ENCODE measurements around the gene CDK18. TPM values are rescaled to one million over a fixed set of nuclear protein-coding genes. Genes with fewer than 3 reads are reported as not detected.

CDK18 gene
- total and polyA plus RNA-seq, 2 of the 8 experiments (the other 6 are each of a cell fraction or from before 2014, with no cell fraction given) = 31.2 to 44.0 TPM

DNA sequence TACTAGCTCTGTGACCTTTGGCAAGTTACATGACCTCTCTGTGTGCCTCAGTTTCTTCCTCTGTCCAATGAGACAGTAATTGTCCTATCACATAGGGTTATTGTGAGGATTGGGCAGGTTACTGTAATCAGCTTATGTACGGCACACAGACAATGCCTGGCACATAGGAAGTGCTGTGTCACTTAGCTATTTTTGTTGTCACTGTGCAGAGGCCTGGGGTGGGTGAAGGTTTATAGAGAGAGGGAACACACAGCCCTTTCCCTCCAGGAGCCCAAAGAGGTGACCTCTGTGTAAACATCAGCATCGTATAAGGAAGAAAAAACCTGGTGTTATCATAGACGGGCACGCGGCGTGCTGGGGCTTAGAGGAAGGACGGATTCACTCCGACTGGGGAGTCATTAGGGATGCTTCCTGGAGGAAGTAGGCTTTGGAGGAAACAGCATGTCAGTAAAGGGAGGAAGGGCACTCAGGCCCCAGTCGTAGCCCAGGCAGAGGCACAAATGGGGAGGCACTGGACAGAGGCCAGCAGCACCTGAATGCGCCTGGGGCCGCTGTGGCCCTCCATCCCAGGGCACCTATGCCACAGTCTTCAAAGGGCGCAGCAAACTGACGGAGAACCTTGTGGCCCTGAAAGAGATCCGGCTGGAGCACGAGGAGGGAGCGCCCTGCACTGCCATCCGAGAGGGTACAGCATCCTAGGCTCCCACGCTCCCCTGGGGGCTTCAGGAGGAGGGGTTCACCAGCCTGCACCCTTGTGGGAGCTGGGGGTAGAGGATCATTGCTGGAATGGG, 21.2 kb downstream of the CDK18 start:
- no peak overlapping the region for H3K4me3 ChIP-seq (ENCODE audit: extremely low read depth in 1 of 4, insufficient read depth in 2 of 4, low read depth in 3 of 4, low read length in 4 of 4)
- no peaks in the 10 kb centered on the region for H3K27me3 ChIP-seq (replicated peaks in 1 of 4; ENCODE audit: control insufficient read depth in 3 of 4, extremely low read depth in 1 of 4, insufficient read depth in 3 of 4, low read length in 3 of 4)
- H2AFZ ChIP-seq (ENCODE audit: low read length) = no peak overlapping the region
- peaks cover 0 to 21% (median 6%) of the 10 kb centered on the region in 4 experiments; a peak in 5 of 7 replicates for H3K4me1 ChIP-seq (replicated peaks in 1 of 4; ENCODE audit: control insufficient read depth in 3 of 4, insufficient read depth in 4 of 4, low read length in 3 of 4)
- peaks cover 2 to 10% of the 10 kb centered on the region in 2 experiments for H4K20me1 ChIP-seq (replicated peaks in 1 of 2; ENCODE audit: control insufficient read depth in 1 of 2, insufficient read depth in 2 of 2, low read length in 2 of 2)
- no peaks in the 10 kb centered on the region for H3K9me3 ChIP-seq (ENCODE audit: insufficient read depth in 2 of 2, low read depth in 1 of 2, low read length in 1 of 2)
- no peak overlapping the region for H4K5ac ChIP-seq (ENCODE audit: insufficient read length, low read depth, low read length)
- no peak overlapping the region for H3K14ac ChIP-seq (ENCODE audit: insufficient read length)
- H2BK120ac ChIP-seq (replicated peaks; ENCODE audit: low read depth, low read length) = no peak overlapping the region
- H2BK15ac ChIP-seq (ENCODE audit: low read length) = no peak overlapping the region
- CTCF ChIA-PET (ENCODE audit: partially characterized antibody) = interaction anchor here (0.7 to 47.3 kb wide), 36 partner anchors 9 to 256 kb away, joined by 3 to 1626 read pairs (median 12); partner anchors contain the start of genes BLACAT1, CDK18 and KLHDC8A
- POLR2A ChIA-PET (ENCODE audit: partially characterized antibody) = interaction anchor here (0.6 to 2.9 kb wide), 4 partner anchors 13 to 209 kb away, joined by 3 to 14 read pairs (median 3); no protein-coding TSS in a partner anchor
- H3K79me2 ChIP-seq (ENCODE audit: control insufficient read depth in 1 of 2, insufficient read depth in 2 of 2, low read length in 2 of 2) = no peaks in the 10 kb centered on the region
- no peak overlapping the region for H2AK5ac ChIP-seq (ENCODE audit: low read depth, low read length)
- H2BK5ac ChIP-seq (ENCODE audit: low read depth, low read length) = no peak overlapping the region
- peaks cover 0 to 14% (median 12%) of the 10 kb centered on the region in 4 experiments; a peak in 3 of 8 replicates for H3K36me3 ChIP-seq (ENCODE audit: control insufficient read depth in 2 of 4, insufficient read depth in 4 of 4, low read length in 3 of 4)
- no peak overlapping the region for H3K23ac ChIP-seq (ENCODE audit: insufficient read length)
- no peak overlapping the region for H3K56ac ChIP-seq (replicated peaks; ENCODE audit: insufficient read length, low read depth, low read length)
- H3K9ac ChIP-seq (replicated peaks in 1 of 4; ENCODE audit: extremely low read depth in 1 of 4, low read depth in 3 of 4, low read length in 3 of 4) = no peak overlapping the region
- H3K79me1 ChIP-seq (ENCODE audit: low read depth, low read length) = no peaks in the 10 kb centered on the region
- H3K18ac ChIP-seq (ENCODE audit: extremely low read depth, low read length) = no peak overlapping the region
- no peak overlapping the region for H2BK20ac ChIP-seq (ENCODE audit: low read length)
- no peak overlapping the region for H2BK12ac ChIP-seq (ENCODE audit: low read depth, low read length)
- H3K23me2 ChIP-seq (ENCODE audit: low read depth, low read length) = no peaks in the 10 kb centered on the region; the same call in 1 of the 2 replicates
- TF ChIP-seq POLR2A (IDR thresholded peaks at IDR 0.05; ENCODE audit: control extremely low read depth in 1 of 2, low read depth in 2 of 2, low read length in 2 of 2) (no peak), RNF2 (IDR thresholded peaks at IDR 0.05; ENCODE audit: borderline replicate concordance, low read depth, low read length, missing control alignments, poor library complexity, severe bottlenecking) (no peak), GTF2F1 (IDR thresholded peaks at IDR 0.05; ENCODE audit: borderline replicate concordance, low read depth, low read length) (no peak), EGR1 (IDR thresholded peaks at IDR 0.05; ENCODE audit: borderline replicate concordance, low read depth, low read length) (no peak), ZNF274 (IDR thresholded peaks at IDR 0.05; ENCODE audit: borderline replicate concordance, extremely low read depth, low read length) (no peak), RXRA (IDR thresholded peaks at IDR 0.05; ENCODE audit: insufficient read depth, low read depth, low read length) (no peak), CREB1 (IDR thresholded peaks at IDR 0.05) (no peak), SAP30 (IDR thresholded peaks at IDR 0.05; ENCODE audit: insufficient read depth, insufficient replicate concordance, low read length) (no peak), PHF8 (conservative IDR thresholded peaks at IDR 0.05; ENCODE audit: low read depth, low read length) (no peak)
- no peak for FAIRE-seq
- H3K4ac ChIP-seq (replicated peaks; ENCODE audit: insufficient read length, low read depth, low read length) = no peak overlapping the region
- no peak for DNase-seq (ENCODE audit: low read depth in 1 of 2, low spot score in 2 of 2)
- WGBS, 2 experiments (ENCODE audit: extremely low coverage in 1 of 2, insufficient coverage in 1 of 2, insufficient read length in 1 of 2, insufficient replicate concordance in 2 of 2, low coverage in 1 of 2, low lambda C conversion rate in 2 of 2, missing lambda C conversion rate in 1 of 2) = 93% methylated on average over 16 of the region's 18 CpGs; no CpG with 5 or more reads in 1 of the 2 experiments
- H4K91ac ChIP-seq (replicated peaks; ENCODE audit: insufficient read length, low read length) = no peak overlapping the region
- H3K27ac ChIP-seq (ENCODE audit: low read depth, low read length) = no peak overlapping the region
- no peak overlapping the region for H4K8ac ChIP-seq (ENCODE audit: extremely low read depth, insufficient read depth, low read length)
- H3K4me2 ChIP-seq (ENCODE audit: insufficient read depth in 1 of 2, low read depth in 2 of 2, low read length in 2 of 2) = no peak overlapping the region
